GM21786 (cell line): Measurements from ENCODE around the gene PTPRB.

Experiments
- ATAC-seq: cut with Tn5 transposase; IDR thresholded peaks from one replicate; pipeline ENCODE4 v1.9.1; 2021; ENCODE audit not compliant: unreplicated experiment

The PTPRB gene

DNA sequence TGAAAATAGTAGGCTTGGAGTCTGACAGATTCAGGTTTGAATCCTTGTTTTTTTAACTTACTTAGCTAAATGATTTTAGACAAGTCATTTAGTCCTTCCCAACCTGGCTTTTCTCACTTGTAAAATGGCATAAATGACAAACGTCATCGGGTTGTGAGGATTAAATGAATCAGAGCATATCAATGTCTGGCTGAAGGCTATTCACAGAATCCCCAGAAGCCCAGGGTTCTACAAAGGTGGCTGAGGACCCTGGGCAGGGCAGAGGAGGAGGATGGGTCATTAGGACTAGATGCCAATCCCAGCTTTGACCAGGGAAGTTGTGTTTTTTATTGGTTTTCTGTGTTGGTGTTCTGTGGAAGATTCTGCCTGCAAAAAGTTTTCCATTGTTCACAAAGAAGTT is 7.6 kb upstream of the PTPRB start:
- ATAC-seq: no peak

DNA sequence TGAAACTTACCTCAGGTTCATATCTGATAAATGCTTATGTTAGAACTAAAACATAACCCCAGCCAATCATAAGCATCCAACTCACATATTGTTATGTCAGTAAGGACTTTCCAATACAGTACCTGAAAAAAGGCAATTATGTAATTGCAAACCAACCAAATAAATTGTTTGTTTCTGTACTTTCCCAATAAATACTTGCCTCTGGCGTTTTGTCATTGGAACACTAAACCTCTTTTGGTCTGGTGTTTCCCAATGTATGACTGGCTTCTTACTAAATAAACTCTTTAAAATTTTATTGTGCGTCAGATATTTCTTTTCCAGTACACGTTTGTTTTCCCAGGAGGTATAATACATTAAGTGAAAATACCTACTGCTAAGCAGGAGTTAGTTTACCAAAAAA is 6.7 kb upstream of the PTPRB start:
- ATAC-seq: no peak

DNA sequence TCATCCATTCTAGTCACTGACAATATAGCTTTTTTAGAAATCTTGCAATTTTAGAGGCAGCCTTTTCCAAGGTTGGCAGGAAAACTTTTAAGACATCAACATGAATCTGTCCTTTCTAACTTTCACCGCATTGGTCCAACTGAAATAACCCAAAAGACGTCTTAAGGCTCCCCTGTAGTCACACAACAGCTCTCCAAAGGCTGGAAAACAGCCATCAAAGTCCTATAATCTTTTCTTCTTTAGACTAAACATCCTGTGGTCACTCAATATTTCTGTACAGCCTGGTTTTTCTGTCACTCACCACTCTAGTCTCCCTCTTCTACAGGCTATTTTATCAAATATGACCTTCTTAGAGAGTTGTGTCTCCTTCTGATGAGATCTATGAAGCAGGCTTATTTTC is 4.5 kb upstream of the PTPRB start:
- no peak for ATAC-seq

DNA sequence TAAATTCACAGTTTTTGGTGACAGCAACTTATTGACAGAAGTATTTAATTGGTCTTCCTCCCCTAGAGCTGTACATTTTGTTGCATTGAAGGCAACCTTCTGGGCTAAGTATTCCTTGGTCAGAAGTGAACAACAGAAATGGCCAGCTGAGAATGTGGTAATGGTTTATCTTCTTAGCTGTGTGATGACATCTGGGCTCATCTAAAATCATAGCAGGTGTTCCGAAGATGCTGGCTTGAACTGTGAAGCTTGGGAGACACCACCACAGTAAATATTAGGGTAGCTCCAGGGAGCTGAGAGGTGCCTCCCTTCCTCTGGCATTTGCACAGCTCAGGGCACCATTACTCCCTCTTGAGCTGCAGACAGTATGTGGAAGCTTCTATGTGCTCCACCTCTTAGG is 3.7 kb upstream of the PTPRB start:
- ATAC-seq: no peak

DNA sequence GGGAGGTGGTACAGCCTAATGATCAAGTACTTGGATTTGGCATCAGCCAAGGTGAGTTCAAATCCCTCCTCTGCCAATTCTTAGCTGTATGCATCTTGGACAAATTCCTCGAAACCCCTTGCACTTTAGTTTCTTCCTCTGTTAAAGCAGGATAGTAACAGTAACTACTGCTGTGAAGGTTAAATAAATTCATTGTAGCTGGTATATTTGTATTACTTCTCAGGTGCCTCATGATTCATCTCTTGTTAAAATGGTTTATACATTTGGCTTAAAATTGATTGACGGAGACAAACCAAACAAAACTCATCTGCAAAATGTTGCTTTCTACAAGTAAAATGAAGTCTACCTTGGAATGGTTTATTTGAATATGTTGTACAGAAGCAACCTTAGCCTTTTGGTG is 2.3 kb upstream of the PTPRB start:
- ATAC-seq: no peak

DNA sequence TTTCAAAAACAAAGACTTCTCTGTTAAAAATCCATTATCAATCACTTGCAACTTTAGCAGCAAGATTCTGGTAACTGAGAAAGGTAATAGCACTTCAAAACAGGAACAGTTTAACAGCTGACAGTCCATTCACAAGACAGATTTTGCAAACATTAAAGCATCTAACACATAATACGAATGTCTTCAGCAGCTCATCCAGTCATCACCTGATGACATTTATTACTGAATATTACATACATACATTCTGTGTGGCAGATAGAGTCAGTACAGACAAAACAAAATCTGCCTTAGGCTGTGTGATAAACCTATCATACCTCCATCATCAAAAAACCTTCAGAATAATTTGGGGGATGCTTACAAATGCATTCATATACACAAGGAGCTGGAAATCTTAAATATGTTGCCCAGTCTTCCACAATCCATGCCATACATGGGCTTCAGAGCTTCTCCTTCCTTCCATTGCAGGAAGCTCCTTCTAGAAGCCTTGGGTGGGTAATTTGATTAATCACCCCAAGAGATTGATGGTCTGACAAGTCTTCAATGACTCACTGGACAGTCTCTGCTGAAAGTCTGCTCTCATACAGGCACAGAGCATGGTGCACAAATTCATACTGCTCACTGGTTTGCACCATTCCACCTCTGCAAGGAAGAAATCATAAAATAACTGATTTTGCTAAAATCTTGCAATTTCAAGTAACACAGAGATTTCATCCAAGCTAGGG is 1.6 kb upstream of the PTPRB start:
- no peak for ATAC-seq

DNA sequence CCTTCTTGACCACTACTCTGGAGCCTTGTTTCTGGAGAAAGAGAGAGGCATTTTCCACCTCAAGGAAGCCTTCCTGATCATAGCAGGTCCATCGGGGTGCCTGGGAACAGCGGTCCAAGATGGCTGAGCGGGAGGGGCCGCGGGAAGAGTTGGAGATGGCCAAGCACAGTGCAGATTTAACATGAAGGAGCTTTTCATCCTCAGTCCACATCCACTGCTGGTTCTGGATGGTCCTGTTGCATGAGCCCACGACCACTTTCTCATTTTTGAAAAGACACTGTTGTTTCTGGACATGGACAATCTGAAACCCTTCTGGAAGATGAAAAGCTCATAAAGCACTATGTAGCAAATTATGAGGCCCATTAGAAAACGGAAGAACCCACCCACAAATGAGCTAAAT is 1.5 kb downstream of the PTPRB start:
- no peak for ATAC-seq

DNA sequence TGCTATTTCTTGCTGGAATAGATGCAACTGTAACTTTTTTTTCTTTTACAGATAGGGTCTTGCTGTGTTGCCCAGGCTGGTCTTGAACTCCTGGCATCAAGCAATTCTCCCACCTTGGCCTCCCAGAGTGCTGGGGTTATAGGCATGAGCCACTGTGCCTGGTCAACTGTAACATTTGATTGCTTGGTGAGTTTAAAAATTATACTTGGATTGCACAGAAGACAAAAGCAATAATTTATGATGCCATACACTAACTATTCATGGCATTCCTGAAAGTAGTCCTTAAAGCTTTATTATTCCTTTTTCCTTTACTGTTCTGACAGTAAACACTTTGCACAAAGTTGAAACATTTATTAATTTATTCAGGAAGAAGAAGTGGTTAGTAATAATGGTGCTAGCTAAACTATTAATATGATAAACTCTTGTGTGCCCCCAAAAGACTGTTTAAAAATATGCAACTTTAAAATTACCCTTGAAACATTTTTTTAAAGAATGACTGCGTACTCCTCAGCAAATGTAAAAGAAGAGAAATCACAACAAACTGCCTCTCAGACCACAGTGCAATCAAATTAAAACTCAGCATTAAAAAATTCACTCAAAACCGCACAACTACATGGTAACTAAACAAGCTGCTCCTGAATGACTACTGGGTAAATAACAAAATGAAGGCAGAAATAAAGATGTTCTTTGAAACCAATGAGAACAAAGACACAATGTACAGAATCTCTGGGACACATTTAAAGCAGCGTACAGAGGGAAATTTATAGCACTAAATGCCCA is 8.3 kb downstream of the PTPRB start:
- no peak for ATAC-seq

DNA sequence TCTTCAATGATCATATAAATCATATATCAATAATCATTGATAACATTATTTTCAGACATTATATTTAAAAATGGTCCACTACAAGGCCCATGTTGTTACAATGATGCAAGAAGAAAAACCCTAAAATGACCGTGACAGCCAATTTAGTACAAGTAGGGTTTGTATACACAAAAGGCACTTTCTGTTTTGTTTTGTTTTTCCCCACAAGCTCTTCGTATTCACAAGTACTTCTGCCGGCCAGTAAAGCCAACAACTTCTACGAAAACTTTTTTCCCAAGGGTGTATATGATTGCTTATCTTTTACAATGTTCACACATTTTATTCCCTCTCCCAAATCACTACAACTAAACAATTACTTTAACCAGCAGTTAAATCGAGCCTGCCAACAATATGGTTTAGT is 9.6 kb downstream of the PTPRB start:
- ATAC-seq: no peak

DNA sequence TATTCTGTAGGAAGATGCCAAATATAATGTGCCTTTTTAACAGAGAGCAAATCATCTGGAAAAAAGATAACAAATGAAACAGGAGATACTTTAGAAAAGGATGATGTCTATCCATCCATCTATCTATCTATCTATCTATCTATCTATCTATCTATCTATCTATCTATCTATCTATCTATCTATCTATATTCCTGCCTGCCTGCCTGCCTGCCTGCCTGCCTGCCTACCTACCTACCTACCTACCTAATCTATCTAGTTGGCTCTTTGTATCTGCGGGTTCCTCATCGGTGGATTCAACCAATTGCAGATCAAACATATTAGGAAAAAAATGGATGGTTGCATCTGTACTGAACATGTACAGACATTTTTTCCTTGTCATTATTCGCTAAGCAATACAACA is 11.0 kb downstream of the PTPRB start:
- ATAC-seq: no peak

DNA sequence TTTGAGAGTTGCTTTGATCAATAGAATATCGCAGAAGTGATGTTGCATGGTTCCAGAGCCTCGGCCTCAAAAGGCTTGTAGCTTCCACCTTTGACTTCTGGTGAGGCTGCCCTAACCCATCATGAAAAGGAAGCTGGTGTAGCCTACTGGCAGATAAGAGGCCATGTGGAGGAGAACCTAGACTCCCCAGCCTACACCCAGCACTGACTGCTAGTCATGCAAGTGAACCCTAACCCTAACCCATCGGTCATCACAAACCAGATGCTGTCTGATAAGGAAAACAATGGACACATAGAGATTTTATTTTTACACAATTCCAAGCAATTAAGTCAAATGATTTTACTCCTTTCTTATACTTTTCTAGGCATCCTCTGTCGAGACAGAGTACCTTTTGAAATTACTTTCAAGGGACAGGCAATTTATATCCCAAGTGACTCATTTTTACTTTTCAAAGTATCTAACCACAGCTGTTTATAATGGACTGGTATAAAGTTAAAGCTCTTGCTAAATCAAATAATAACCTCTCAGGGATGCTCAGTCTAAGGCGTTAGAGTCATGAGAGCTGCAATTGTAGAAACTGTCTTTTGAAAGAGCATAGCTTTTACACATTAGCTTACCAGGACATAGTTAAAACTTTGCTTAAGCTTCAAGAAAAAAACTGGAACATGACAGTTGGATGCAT is 17.6 kb downstream of the PTPRB start:
- no peak for ATAC-seq

DNA sequence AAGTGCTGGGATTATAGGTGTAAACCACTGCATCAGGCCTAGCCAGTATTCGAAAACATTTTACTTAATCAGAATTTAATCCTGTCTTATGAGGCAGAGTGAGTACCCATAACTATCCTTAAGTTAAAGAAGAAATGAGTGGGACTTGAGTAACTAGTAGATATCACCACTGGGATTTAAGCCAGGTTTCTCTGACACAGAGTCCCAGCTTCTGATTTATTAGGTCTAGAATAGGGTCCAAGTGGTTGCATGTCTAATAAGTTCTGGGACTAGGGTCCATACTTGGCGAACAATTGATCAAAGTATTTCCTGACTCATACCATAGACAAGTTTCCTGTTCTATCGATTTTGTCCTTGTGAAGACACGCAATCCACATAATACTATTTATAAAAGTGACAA is 18.9 kb downstream of the PTPRB start:
- ATAC-seq: no peak

DNA sequence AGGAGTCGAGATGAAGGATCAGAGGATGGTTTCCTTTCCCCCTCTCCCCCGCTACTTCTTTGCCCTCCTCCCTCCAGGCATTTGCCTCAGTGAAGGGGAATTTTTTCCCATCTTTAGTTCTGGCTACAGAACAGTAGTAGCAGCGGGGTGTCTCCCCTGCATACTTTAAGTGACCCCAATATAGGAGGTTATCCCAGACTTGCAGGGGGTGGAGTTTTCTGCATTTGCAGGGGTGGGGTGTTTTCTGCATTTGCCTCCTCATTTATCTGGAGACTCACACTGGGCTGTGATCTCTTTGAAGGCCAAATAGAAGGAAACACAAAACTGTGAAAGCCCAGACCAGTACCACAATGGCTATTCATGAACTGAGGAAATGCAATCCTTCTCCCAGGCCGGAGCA is 19.8 kb downstream of the PTPRB start:
- ATAC-seq: no peak

DNA sequence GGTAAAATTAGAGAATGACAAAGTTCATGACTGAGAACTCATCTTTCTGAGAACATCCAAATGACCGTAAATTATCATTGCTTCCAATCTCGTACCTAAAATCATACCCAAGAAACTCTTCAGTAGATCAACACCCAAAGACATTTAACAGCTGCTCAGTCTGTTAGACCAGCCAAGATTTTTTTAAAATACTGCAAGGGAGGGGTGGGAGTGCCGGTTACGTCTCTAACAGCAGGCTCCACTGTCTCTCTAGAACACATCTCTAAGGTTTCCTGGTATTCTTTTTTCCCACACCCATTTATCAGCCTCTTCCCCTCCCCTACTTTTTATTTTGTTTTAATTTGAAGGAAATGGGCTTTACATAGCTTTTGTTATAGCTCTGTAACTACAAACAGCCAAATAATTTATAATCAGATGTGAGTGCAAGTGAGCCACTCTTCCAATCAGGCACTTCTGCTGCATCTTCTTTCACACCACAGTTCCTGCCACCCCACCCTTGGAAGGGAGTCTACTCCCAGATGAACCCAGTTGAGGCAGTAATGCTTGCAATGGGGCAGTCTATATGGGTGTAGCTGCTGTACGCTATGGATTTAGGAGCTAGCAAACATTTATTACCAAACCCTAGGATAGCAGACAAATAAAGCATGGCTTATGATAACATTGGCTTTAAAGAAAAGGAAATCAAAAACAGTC is 21.9 kb downstream of the PTPRB start:
- ATAC-seq: no peak

DNA sequence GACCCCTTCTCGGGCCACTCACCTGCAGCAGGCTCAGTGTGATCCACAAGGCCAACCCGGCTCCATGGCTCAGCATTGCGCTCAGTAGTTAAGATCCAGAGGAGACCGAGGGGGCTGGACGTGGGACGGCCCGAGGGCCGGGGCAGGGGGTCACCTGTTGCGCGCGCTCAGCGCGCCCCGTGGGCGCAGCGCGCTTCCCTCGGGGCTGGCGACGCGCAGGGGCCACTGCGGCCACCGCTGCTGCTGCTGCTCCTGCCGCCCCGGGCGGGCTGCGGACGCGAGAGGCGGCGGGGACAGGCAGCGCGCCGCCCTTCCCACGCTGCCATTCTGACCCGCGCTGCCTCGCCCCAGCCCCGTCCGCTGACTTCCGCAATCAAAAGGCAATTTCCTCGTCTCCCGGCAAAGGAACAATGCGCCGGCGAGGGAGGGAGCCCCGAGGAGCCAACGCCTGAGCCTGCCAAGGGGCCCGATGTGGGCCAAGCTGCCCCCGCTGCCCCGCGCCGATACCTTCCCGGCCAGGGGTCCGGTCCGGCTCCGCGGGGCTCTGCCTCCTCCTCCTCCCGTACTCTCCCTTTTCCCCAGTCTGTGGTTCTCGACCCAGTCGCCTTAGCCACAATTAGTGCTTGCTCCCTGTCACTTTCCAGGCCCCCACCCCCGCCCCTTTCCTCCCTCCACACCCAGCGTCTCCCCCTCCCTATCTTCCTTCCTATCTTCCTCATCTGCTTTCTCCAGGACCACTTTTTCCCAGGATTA is 27.3 kb downstream of the PTPRB start:
- no peak for ATAC-seq

DNA sequence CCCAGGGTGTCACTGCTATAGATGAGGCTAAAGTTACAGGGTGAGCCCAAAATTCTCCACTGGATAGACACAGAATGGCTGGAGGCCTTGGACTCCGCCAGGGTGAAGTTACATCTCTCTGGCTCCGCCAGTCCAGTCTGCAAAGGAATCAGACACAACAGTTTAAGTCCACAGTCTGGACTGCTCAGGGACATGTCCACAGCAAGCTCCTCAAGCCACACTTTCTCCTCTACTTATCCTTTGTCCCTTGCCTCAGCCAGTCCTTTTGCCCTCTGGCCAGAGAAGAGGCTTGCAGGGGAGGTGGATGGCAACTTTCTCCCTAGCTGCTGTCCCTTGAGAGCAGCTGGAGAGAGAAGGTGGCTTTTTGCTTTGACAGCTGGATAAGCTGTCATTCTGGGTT is 28.0 kb downstream of the PTPRB start:
- ATAC-seq: no peak

DNA sequence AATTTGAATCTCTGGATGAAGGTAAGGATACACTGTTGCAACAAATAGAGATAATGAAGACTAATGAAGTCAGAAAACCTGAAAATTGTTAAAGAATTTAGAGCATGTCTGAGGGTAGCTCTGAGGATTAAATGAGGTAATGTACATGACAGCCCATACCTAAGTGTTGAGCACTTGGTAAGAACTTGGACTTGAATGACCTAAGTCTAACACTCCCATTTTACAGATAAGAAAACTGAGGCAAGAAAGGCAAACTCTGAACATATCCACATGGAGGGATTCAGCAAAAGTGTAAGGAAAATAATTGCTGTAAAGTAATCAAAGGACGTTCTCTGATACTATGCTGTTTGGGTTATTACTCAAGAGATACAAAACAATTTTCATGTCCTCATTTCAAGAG is 29.0 kb downstream of the PTPRB start:
- ATAC-seq: no peak

DNA sequence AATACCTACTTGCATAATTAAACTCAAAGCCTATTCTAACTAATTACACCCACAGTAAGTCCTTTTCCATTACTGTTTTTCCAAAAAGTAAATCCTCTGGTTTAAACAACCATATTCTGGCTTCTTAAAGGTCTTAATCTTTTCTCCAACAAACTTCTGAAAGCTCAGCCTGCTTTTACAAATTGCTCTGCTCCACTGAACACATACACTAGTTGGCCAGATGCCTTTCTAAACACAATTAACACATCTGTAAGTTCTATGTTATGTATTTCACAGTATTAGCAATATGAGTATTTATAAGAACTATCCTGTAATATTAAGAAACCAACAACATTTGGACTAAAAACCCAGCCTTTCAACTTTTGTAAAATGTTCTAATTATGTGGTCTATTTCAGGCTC is 30.1 kb downstream of the PTPRB start:
- ATAC-seq: no peak

DNA sequence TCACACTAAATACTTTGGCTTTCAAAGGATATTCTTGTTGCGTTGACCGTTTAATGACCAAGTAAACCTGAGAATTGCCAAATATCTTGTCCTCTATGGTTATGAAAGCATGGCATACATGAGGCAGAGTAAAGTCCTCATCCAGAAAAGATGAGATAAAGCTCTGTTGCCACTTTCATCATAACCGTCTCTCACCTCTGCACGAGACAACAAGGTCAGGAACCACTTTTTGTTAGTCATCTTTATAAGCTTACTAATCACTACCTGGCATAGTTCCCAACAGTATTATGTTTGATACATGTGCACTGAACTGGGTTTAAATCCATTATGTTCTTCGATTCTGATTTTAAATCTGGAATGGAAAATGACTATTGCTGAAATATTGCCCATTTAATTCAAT is 31.3 kb downstream of the PTPRB start:
- no peak for ATAC-seq

DNA sequence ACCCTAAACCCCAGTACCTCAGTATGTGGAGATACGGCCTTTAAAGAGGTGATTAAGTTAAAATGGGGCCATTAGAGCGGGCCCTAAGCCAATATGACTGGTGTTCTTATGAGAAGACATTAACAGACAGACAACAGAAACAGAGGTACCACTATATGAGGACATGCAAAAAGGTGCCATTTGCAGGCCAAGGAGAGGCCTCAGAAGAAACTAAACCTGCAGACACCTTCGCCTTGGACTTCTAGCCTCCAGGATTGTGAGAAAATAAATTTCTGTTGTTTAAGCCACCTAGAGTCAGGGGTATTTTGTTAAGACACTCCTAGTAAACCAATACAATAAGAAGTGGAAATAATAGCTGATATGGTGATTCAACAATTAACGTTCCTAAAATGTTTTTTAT is 32.6 kb downstream of the PTPRB start:
- ATAC-seq: no peak

DNA sequence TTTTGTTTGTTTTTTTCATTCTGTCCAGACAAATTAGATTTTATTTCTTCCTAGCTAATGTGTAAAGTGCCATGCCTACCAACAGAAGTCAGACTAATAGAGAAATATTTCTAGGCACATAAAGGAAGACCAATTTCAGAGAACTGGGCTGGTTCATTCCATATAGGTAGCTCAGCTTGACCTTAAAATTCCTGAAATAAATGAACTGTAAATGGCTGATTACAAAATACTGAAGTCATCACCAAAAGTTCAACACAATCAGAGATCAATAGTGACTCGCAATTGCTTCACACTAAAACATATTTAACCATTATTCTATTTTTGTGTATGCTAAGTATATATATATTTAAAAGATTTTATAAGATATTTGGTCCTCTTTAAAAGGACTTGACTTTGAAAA is 34.2 kb downstream of the PTPRB start:
- no peak for ATAC-seq
